GM23338 (cell line): ENCODE data around the gene KRT71. TPM values are rescaled to one million over a fixed set of nuclear protein-coding genes. Genes with fewer than 3 reads are reported as not detected.

ENCODE experiments used
- ATAC-seq: fragments of 200-7000 bp; cut with Tn5 transposase; 3 replicates; pipeline ENCODE4 v1.9.1; 2020
- DNase-seq: peaks from one replicate; pipeline ENCODE4 v3.0.0-alpha.2; 2015; ENCODE audit warnings: low spot score
- H2AFZ ChIP-seq: fragments of 200-600 bp; sonication (generic); 2 replicates; pipeline ENCODE4 v1.8.0; 2016; ENCODE audit warnings: antibody characterized with exemption, mild to moderate bottlenecking, moderate library complexity
- H3F3A ChIP-seq: fragments of 200-600 bp; sonication (generic); replicated peaks from 2 replicates; pipeline ENCODE4 v1.8.0; 2017; ENCODE audit warnings: antibody characterized with exemption, mixed run types, low read depth
- H3K27ac ChIP-seq: fragments of 200-600 bp; sonication (generic); 2 replicates; pipeline ENCODE4 v1.6.1; 2016; ENCODE audit warnings: low read depth
- H3K27me3 ChIP-seq: fragments of 200-600 bp; sonication (generic); 2 replicates; pipeline ENCODE4 v1.8.0; 2016; ENCODE audit warnings: mild to moderate bottlenecking, mixed run types, moderate library complexity; ENCODE audit not compliant: insufficient read depth
- H3K36me3 ChIP-seq: fragments of 200-600 bp; sonication (generic); 2 replicates; pipeline ENCODE4 v1.8.0; 2016; ENCODE audit warnings: mild to moderate bottlenecking; ENCODE audit not compliant: insufficient read depth
- H3K4me1 ChIP-seq: fragments of 200-600 bp; sonication (generic); 2 replicates; pipeline ENCODE4 v1.8.0; 2016; ENCODE audit warnings: mild to moderate bottlenecking, moderate library complexity; ENCODE audit not compliant: insufficient read depth
- H3K4me2 ChIP-seq: fragments of 200-600 bp; sonication (generic); 2 replicates; pipeline ENCODE4 v1.7.1; 2017; ENCODE audit warnings: mixed run types
- H3K4me3 ChIP-seq: fragments of 200-600 bp; sonication (generic); 2 replicates; pipeline ENCODE4 v1.6.1; 2016; ENCODE audit warnings: mixed run types
- H3K79me2 ChIP-seq: fragments of 200-600 bp; sonication (generic); replicated peaks from 2 replicates; pipeline ENCODE4 v1.8.0; 2017; ENCODE audit warnings: mild to moderate bottlenecking; ENCODE audit not compliant: insufficient read depth
- H3K9me2 ChIP-seq: fragments of 200-600 bp; sonication (generic); 2 replicates; pipeline ENCODE4 v1.8.0; 2017; ENCODE audit not compliant: insufficient read depth
- H4K20me1 ChIP-seq: fragments of 200-600 bp; sonication (generic); replicated peaks from 2 replicates; pipeline ENCODE4 v1.8.0; 2017; ENCODE audit warnings: mild to moderate bottlenecking; ENCODE audit not compliant: insufficient read depth
- H3K27ac Mint-ChIP-seq: 2 replicates; pipeline ENCODE4 v1.8.0; 2020; ENCODE audit warnings: inconsistent platforms, mild to moderate bottlenecking, moderate library complexity, mixed read lengths
- H3K27me3 Mint-ChIP-seq: 3 replicates; pipeline ENCODE4 v1.8.0; 2022; ENCODE audit warnings: low read depth, mild to moderate bottlenecking, moderate library complexity, mixed read lengths, inconsistent platforms; ENCODE audit not compliant: insufficient read depth, poor library complexity
- H3K36me3 Mint-ChIP-seq: 3 replicates; pipeline ENCODE4 v1.8.0; 2021; ENCODE audit warnings: low read depth, mild to moderate bottlenecking, inconsistent platforms, moderate library complexity, mixed read lengths
- H3K4me1 Mint-ChIP-seq: 3 replicates; pipeline ENCODE4 v1.8.0; 2020; ENCODE audit warnings: mild to moderate bottlenecking, inconsistent platforms, mixed read lengths
- H3K4me3 Mint-ChIP-seq: 3 replicates; pipeline ENCODE4 v1.8.0; 2021; ENCODE audit warnings: moderate library complexity, mild to moderate bottlenecking, inconsistent platforms, mixed read lengths
- H3K9me3 Mint-ChIP-seq: 3 replicates; pipeline ENCODE4 v1.8.0; 2020; ENCODE audit warnings: moderate library complexity, mild to moderate bottlenecking, inconsistent platforms, mixed read lengths
- CREB1 ChIP-seq: fragments of 250-450 bp; sonication (Bioruptor Pico); IDR thresholded peaks from 2 replicates; pipeline ENCODE4 v1.5.0; 2020; ENCODE audit warnings: low read depth, mild to moderate bottlenecking, moderate library complexity
- CTCF ChIP-seq, 2 experiments: fragments of 200-600 bp in 1 of 2; sonication (generic) in 1 of 2; conservative IDR thresholded peaks; 2 replicates each; pipeline versions ENCODE4 v1.5.1 to v1.6.1; 2016 to 2017; ENCODE audit warnings: antibody characterized with exemption in 2 of 2, low read depth in 2 of 2, mild to moderate bottlenecking in 2 of 2, moderate library complexity in 1 of 2
- ETS1 ChIP-seq: IDR thresholded peaks from 2 replicates; pipeline ENCODE4 v1.6.1; 2016; ENCODE audit warnings: antibody characterized with exemption
- EZH2 ChIP-seq: fragments of 200-600 bp; sonication (generic); IDR thresholded peaks from one replicate; pipeline ENCODE4 v1.8.0; 2017; ENCODE audit warnings: antibody characterized with exemption, mild to moderate bottlenecking, low read depth; ENCODE audit not compliant: unreplicated experiment
- NANOG ChIP-seq: IDR thresholded peaks from 2 replicates; pipeline ENCODE4 v1.6.1; 2016; ENCODE audit warnings: antibody characterized with exemption, borderline replicate concordance
- ZNF114 ChIP-seq: fragments of 250-450 bp; sonication (Bioruptor Pico); IDR thresholded peaks from 2 replicates; pipeline ENCODE4 v1.5.0; 2020; ENCODE audit warnings: mild to moderate bottlenecking, moderate library complexity
- ZNF331 ChIP-seq: fragments of 250-450 bp; sonication (Bioruptor Pico); IDR thresholded peaks from 2 replicates; pipeline ENCODE4 v1.5.0; 2020; ENCODE audit warnings: low read depth, mild to moderate bottlenecking, moderate library complexity
- polyA plus RNA-seq: library from polyadenylated mRNA; unstranded; fragments of >200 nt; fragmentation: Nextera tagmentation; extraction: Ambion mirVana; gene quantifications from 2 replicates; pipeline ENCODE4 v1.2.1, GENCODE V29; 2016
- total RNA-seq: library from RNA; depleted of rRNA; stranded (reverse); fragments of >200 nt; shearing (Covaris generic); gene quantifications from 2 replicates; pipeline ENCODE4 v1.2.3, GENCODE V29; 2014
- TF ChIP-seq, protein P1 (sequence below): IDR thresholded peaks from one replicate; pipeline ENCODE4 v1.6.1; 2018; ENCODE audit warnings: antibody characterized with exemption; ENCODE audit not compliant: unreplicated experiment
- TF ChIP-seq, protein P2 (sequence below): fragments of 250-450 bp; sonication (Bioruptor Pico); IDR thresholded peaks from 2 replicates; pipeline ENCODE4 v1.5.0; 2020; ENCODE audit warnings: mild to moderate bottlenecking, moderate library complexity

The KRT71 gene
- total and polyA plus RNA-seq, 2 experiments from 2014 or later = not detected

- H3K4me1 ChIP-seq = no peaks in the 10 kb centered on the region
Measured at GRCh38 chr12:52602552-52602951, 49.6 kb upstream of the KRT71 start.

DNA sequence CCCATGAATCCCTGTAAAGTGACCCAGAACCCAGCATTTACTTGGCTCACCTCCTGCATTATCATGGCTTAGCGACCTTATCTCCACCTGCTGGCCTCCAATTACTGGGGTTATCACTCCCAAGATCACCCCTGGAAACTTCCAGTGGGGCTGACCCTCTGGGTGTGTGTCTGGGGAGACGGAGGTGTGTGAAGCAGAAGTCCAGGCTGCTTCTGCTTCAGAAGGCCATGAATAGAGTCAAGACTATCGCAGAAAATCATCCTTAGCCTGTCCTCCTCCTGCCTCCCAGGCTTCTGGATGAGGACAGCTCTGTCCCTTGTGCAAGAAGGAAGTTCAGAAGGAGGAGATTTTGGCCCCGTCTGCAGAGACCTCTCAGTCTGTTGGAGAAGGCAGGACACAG is 48.7 kb upstream of the KRT71 start:
- Histone ChIP-seq H3K4me3 (peak overlapping the region; percentile 42; the same call in 1 of the 2 replicates), H3K36me3 (no peaks in the 10 kb centered on the region), H3K79me2 (no peaks in the 10 kb centered on the region), H3K27me3 (peaks cover 24% of the 10 kb centered on the region), H3F3A (no peaks in the 10 kb centered on the region), H3K4me1 (no peaks in the 10 kb centered on the region), H2AFZ (peak overlapping the region; percentile 84), H3K4me2 (peak overlapping the region; percentile 62), H3K27ac (no peak overlapping the region), H3K9me2 (no peaks in the 10 kb centered on the region), H4K20me1 (no peaks in the 10 kb centered on the region)
- H3K4me3 Mint-ChIP-seq = peak overlapping the region; percentile 40; the same call in 1 of the 3 replicates
- no peaks in the 10 kb centered on the region for H3K4me1 Mint-ChIP-seq
- H3K27ac Mint-ChIP-seq = no peak overlapping the region
- TF ChIP-seq, protein P1, sequence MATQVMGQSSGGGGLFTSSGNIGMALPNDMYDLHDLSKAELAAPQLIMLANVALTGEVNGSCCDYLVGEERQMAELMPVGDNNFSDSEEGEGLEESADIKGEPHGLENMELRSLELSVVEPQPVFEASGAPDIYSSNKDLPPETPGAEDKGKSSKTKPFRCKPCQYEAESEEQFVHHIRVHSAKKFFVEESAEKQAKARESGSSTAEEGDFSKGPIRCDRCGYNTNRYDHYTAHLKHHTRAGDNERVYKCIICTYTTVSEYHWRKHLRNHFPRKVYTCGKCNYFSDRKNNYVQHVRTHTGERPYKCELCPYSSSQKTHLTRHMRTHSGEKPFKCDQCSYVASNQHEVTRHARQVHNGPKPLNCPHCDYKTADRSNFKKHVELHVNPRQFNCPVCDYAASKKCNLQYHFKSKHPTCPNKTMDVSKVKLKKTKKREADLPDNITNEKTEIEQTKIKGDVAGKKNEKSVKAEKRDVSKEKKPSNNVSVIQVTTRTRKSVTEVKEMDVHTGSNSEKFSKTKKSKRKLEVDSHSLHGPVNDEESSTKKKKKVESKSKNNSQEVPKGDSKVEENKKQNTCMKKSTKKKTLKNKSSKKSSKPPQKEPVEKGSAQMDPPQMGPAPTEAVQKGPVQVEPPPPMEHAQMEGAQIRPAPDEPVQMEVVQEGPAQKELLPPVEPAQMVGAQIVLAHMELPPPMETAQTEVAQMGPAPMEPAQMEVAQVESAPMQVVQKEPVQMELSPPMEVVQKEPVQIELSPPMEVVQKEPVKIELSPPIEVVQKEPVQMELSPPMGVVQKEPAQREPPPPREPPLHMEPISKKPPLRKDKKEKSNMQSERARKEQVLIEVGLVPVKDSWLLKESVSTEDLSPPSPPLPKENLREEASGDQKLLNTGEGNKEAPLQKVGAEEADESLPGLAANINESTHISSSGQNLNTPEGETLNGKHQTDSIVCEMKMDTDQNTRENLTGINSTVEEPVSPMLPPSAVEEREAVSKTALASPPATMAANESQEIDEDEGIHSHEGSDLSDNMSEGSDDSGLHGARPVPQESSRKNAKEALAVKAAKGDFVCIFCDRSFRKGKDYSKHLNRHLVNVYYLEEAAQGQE = no peak
- TF ChIP-seq ETS1 = no peak
- no peak for TF ChIP-seq CREB1 (CRISPR knock-in tag)
- TF ChIP-seq EZH2 = no peak
- TF ChIP-seq CTCF (conservative IDR thresholded peaks at IDR 0.05; ENCODE audit: low read depth in 2 of 2) = no peak
- TF ChIP-seq NANOG = no peak
- TF ChIP-seq ZNF331 (CRISPR knock-in tag) = no peak
- TF ChIP-seq, protein P2, sequence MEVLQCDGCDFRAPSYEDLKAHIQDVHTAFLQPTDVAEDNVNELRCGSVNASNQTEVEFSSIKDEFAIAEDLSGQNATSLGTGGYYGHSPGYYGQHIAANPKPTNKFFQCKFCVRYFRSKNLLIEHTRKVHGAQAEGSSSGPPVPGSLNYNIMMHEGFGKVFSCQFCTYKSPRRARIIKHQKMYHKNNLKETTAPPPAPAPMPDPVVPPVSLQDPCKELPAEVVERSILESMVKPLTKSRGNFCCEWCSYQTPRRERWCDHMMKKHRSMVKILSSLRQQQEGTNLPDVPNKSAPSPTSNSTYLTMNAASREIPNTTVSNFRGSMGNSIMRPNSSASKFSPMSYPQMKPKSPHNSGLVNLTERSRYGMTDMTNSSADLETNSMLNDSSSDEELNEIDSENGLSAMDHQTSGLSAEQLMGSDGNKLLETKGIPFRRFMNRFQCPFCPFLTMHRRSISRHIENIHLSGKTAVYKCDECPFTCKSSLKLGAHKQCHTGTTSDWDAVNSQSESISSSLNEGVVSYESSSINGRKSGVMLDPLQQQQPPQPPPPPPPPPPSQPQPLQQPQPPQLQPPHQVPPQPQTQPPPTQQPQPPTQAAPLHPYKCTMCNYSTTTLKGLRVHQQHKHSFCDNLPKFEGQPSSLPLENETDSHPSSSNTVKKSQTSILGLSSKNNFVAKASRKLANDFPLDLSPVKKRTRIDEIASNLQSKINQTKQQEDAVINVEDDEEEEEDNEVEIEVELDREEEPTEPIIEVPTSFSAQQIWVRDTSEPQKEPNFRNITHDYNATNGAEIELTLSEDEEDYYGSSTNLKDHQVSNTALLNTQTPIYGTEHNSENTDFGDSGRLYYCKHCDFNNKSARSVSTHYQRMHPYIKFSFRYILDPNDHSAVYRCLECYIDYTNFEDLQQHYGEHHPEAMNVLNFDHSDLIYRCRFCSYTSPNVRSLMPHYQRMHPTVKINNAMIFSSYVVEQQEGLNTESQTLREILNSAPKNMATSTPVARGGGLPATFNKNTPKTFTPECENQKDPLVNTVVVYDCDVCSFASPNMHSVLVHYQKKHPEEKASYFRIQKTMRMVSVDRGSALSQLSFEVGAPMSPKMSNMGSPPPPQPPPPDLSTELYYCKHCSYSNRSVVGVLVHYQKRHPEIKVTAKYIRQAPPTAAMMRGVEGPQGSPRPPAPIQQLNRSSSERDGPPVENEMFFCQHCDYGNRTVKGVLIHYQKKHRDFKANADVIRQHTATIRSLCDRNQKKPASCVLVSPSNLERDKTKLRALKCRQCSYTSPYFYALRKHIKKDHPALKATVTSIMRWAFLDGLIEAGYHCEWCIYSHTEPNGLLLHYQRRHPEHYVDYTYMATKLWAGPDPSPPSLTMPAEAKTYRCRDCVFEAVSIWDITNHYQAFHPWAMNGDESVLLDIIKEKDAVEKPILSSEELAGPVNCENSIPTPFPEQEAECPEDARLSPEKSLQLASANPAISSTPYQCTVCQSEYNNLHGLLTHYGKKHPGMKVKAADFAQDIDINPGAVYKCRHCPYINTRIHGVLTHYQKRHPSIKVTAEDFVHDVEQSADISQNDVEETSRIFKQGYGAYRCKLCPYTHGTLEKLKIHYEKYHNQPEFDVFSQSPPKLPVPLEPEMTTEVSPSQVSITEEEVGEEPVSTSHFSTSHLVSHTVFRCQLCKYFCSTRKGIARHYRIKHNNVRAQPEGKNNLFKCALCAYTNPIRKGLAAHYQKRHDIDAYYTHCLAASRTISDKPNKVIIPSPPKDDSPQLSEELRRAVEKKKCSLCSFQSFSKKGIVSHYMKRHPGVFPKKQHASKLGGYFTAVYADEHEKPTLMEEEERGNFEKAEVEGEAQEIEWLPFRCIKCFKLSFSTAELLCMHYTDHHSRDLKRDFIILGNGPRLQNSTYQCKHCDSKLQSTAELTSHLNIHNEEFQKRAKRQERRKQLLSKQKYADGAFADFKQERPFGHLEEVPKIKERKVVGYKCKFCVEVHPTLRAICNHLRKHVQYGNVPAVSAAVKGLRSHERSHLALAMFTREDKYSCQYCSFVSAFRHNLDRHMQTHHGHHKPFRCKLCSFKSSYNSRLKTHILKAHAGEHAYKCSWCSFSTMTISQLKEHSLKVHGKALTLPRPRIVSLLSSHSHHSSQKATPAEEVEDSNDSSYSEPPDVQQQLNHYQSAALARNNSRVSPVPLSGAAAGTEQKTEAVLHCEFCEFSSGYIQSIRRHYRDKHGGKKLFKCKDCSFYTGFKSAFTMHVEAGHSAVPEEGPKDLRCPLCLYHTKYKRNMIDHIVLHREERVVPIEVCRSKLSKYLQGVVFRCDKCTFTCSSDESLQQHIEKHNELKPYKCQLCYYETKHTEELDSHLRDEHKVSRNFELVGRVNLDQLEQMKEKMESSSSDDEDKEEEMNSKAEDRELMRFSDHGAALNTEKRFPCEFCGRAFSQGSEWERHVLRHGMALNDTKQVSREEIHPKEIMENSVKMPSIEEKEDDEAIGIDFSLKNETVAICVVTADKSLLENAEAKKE (CRISPR knock-in tag) = no peak
- no peaks in the 10 kb centered on the region; the same call in 2 of the 3 replicates for H3K9me3 Mint-ChIP-seq
- DNase-seq = no peak
- no peak; the same call in 2 of the 3 replicates for ATAC-seq
- H3K36me3 Mint-ChIP-seq = no peaks in the 10 kb centered on the region
- H3K27me3 Mint-ChIP-seq = peaks cover 12% of the 10 kb centered on the region

More at GRCh38 chr12:52602552-52602951, 49.6 kb upstream of the KRT71 start:
- ATAC-seq (no peak), DNase-seq (no peak)
- Mint-ChIP-seq H3K4me3 (no peak overlapping the region), H3K27me3 (peaks cover 14% of the 10 kb centered on the region), H3K27ac (no peak overlapping the region), H3K9me3 (no peaks in the 10 kb centered on the region; the same call in 2 of the 3 replicates), H3K36me3 (no peaks in the 10 kb centered on the region), H3K4me1 (no peaks in the 10 kb centered on the region)
- Histone ChIP-seq H3K4me2 (no peak overlapping the region), H3K27me3 (peaks cover 24% of the 10 kb centered on the region), H4K20me1 (no peaks in the 10 kb centered on the region), H2AFZ (no peak overlapping the region), H3F3A (no peaks in the 10 kb centered on the region), H3K4me3 (no peak overlapping the region), H3K27ac (no peak overlapping the region), H3K36me3 (no peaks in the 10 kb centered on the region), H3K79me2 (no peaks in the 10 kb centered on the region), H3K9me2 (0 out of 2 replicates have a peak, but pooled peaks cover 5% of the 10 kb centered on the region)
- TF ChIP-seq ZNF114 (CRISPR knock-in tag) = no peak
